Stimulated activated CD4-positive, alpha-beta T cell treated with anti-CD3 and anti-CD28 coated beads, Interleukin-15, amount 100 ng/mL, for 24 hours (primary cell): Measurements from ENCODE around the gene ARID4B.

Experiments
- DNase-seq: peaks from one replicate; pipeline ENCODE4 v3.0.0-alpha.2; 2020

The ARID4B gene

GRCh38 chr1:235124111-235124510, 203.9 kb downstream of the ARID4B start:
- DNase-seq = no peak

DNA sequence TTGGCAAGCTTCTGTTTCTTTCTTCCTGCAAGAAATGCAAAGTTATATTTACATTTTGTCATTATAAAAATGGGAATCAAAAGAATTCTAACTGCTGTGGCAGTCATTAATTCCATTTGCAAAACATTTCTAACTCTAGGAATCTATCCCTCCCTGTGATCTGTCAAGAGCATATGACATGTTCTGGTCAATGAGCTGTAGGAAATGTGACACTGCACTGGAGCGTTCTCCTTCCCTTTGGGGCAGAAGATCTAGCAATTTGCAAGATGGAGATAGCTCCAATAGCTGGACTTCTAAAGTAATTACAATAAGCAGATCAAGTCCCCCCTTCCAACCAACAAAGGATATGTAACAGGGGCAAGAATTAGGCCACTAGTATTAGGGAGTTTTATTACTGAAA, 205.6 kb downstream of the ARID4B start:
- DNase-seq = no peak
